HEK293 (cell line): ENCODE measurements around the gene HLA-DOB.

Experiments used
- CTCF ChIA-PET: fragments of 350-600 bp; formaldehyde crosslinking; extraction: SDS; loops from one replicate; lab custom pipeline; 2021; ENCODE audit warnings: antibody characterized with exemption; lab: Yijun Ruan, JAX
- POLR2A ChIA-PET: fragments of 300-600 bp; formaldehyde crosslinking; extraction: SDS; loops from one replicate; lab custom pipeline; 2020; ENCODE audit warnings: antibody characterized with exemption, inconsistent platforms; lab: Yijun Ruan, JAX
- H3K27ac ChIP-seq: fragments of 200-500 bp; sonication (Bioruptor generic); 2 replicates; pipeline ENCODE4 v1.5.1; 2014; ENCODE audit warnings: low read depth, low read length, control low read depth, inconsistent platforms; ENCODE audit errors: extremely low read depth
- H3K36me3 ChIP-seq, 2 experiments: fragments of 200-500 bp in 1 of 2; sonication (Bioruptor generic) in 1 of 2; 1 replicate in 1 of 2; 2 replicates in 1 of 2; pipeline ENCODE4 v1.5.1; 2014 to 2017; ENCODE audit warnings: inconsistent platforms in 2 of 2, low read length in 2 of 2; ENCODE audit not compliant: control insufficient read depth in 2 of 2, insufficient read depth in 1 of 2
- H3K4me1 ChIP-seq: fragments of 200-500 bp; sonication (Bioruptor generic); 2 replicates; pipeline ENCODE4 v1.5.1; 2014; ENCODE audit warnings: mild to moderate bottlenecking, low read length, inconsistent platforms; ENCODE audit not compliant: control insufficient read depth, insufficient read depth
- H3K4me3 ChIP-seq: 2 replicates; pipeline ENCODE4 v1.5.1; 2011; ENCODE audit warnings: low read depth, mild to moderate bottlenecking, control low read depth, low read length, moderate library complexity
- H3K9me3 ChIP-seq: fragments of 200-500 bp; sonication (Bioruptor generic); 2 replicates; pipeline ENCODE4 v1.5.1; 2014; ENCODE audit warnings: low read depth, low read length, inconsistent platforms; ENCODE audit not compliant: control insufficient read depth, insufficient read depth
- EGR2 ChIP-seq: fragments of 450-650 bp; formaldehyde crosslinking; IDR thresholded peaks from 2 replicates; pipeline ENCODE4 v1.5.1; 2016; ENCODE audit warnings: low read depth, missing biosample characterization, missing genetic modification characterization
- GLI4 ChIP-seq: fragments of 450-650 bp; formaldehyde crosslinking; IDR thresholded peaks from 2 replicates; pipeline ENCODE4 v1.5.1; 2016; ENCODE audit warnings: missing biosample characterization, missing genetic modification characterization
- MEIS1 ChIP-seq: sonication (generic); formaldehyde crosslinking; IDR thresholded peaks from 2 replicates; pipeline ENCODE4 v1.8.1; 2022; ENCODE audit warnings: missing genetic modification reagents, mild to moderate bottlenecking, borderline replicate concordance
- SP2 ChIP-seq: fragments of 450-650 bp; formaldehyde crosslinking; IDR thresholded peaks from 2 replicates; pipeline ENCODE4 v1.5.1; 2016; ENCODE audit warnings: missing biosample characterization, missing genetic modification characterization
- ZEB2 ChIP-seq: fragments of 450-650 bp; formaldehyde crosslinking; IDR thresholded peaks from 2 replicates; pipeline ENCODE4 v1.5.1; 2016; ENCODE audit warnings: missing biosample characterization, missing genetic modification characterization
- ZFHX2 ChIP-seq: fragments of 450-650 bp; formaldehyde crosslinking; conservative IDR thresholded peaks from 2 replicates; pipeline ENCODE4 v1.5.1; 2016; ENCODE audit warnings: missing biosample characterization, missing genetic modification characterization
- ZNF114 ChIP-seq: fragments of 450-650 bp; formaldehyde crosslinking; IDR thresholded peaks from 2 replicates; pipeline ENCODE4 v1.5.0; 2017; ENCODE audit warnings: missing biosample characterization, missing genetic modification characterization
- ZNF174 ChIP-seq: fragments of 450-650 bp; formaldehyde crosslinking; IDR thresholded peaks from 2 replicates; pipeline ENCODE4 v1.5.0; 2017; ENCODE audit warnings: missing biosample characterization, mild to moderate bottlenecking, missing genetic modification characterization
- ZNF214 ChIP-seq: fragments of 450-650 bp; formaldehyde crosslinking; IDR thresholded peaks from 2 replicates; pipeline ENCODE4 v1.5.1; 2017; ENCODE audit warnings: missing biosample characterization, mild to moderate bottlenecking, missing genetic modification characterization, borderline replicate concordance
- ZNF239 ChIP-seq: fragments of 450-650 bp; formaldehyde crosslinking; IDR thresholded peaks from 2 replicates; pipeline ENCODE4 v1.5.1; 2016; ENCODE audit warnings: missing biosample characterization, missing genetic modification characterization
- ZNF335 ChIP-seq: fragments of 450-650 bp; formaldehyde crosslinking; conservative IDR thresholded peaks from 2 replicates; pipeline ENCODE4 v1.5.1; 2016; ENCODE audit warnings: missing biosample characterization, missing genetic modification characterization
- ZNF341 ChIP-seq: fragments of 450-650 bp; formaldehyde crosslinking; IDR thresholded peaks from 2 replicates; pipeline ENCODE4; 2016; ENCODE audit warnings: low read depth, missing biosample characterization, missing genetic modification characterization
- ZNF433 ChIP-seq: fragments of 450-650 bp; formaldehyde crosslinking; IDR thresholded peaks from 2 replicates; pipeline ENCODE4 v1.5.1; 2016; ENCODE audit warnings: missing biosample characterization, missing genetic modification characterization, low read depth
- ZNF544 ChIP-seq: fragments of 450-650 bp; formaldehyde crosslinking; IDR thresholded peaks from 2 replicates; pipeline ENCODE4 v1.5.0; 2017; ENCODE audit warnings: missing biosample characterization, missing genetic modification characterization
- ZNF549 ChIP-seq: fragments of 450-650 bp; IDR thresholded peaks from 2 replicates; pipeline ENCODE4 v1.5.1; 2018; ENCODE audit warnings: missing biosample characterization, missing genetic modification characterization, mild to moderate bottlenecking, inconsistent platforms, moderate library complexity
- ZNF624 ChIP-seq: fragments of 450-650 bp; formaldehyde crosslinking; IDR thresholded peaks from 2 replicates; pipeline ENCODE4 v1.5.1; 2017; ENCODE audit warnings: missing biosample characterization, missing genetic modification characterization
- TF ChIP-seq, protein P1 (sequence below): fragments of 450-650 bp; formaldehyde crosslinking; conservative IDR thresholded peaks from 2 replicates; pipeline ENCODE4 v1.5.1; 2016; ENCODE audit warnings: low read depth, missing biosample characterization, missing genetic modification characterization
- TF ChIP-seq, protein P2 (sequence below): fragments of 450-650 bp; formaldehyde crosslinking; IDR thresholded peaks from 2 replicates; pipeline ENCODE4 v1.5.1; 2017; ENCODE audit warnings: missing biosample characterization, missing genetic modification characterization
- TF ChIP-seq, protein P3 (sequence below): fragments of 450-650 bp; formaldehyde crosslinking; IDR thresholded peaks from 2 replicates; pipeline ENCODE4 v1.5.1; 2016; ENCODE audit warnings: missing biosample characterization, missing genetic modification characterization, borderline replicate concordance

The HLA-DOB gene

DNA sequence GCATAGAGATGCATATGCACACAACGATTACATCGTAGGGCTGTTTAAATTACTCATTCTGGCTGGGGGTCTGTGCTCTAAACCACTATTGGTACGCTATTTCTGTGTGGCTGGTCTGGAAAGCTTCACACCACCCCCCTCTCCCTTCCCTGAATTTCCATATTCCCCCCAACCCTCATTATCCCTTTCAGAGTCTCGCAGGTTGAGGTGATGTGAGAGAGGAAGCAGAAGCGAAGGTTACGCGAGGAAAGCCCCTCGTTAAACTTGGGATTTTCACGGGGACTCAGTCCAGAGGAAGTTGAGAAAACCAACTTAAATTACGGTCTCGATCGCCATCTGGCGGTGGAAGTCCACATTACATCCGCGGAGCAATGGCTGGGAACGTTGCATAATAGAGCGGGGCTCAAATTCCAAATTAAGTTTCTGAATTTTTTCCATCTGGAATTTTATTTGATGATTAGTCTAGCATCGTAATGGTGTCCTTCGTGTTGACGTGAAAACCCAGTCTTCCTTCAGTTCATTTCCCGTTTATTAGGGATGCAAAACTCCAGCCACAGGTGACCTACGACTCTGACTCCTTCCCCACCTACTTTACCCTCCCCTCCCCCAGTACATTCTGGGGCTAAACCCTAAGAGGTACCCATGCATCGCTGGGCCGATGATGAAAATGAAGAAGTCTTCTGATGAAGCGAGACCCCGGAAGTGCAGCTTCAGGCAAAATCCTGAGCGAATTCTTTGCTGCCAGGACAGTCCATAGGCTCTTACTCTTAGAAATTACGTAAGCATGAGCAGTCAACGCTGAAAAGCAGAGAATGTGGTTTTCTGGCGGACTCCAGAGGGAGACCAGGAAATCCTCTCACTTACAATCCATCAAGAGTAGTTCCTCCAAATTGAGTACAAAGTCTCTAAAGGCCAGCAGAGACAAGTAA is 19.7 kb downstream of the HLA-DOB start (continued):
- TF ChIP-seq ZEB2 (tag by site-specific recombination) (0 out of 2 replicates have a peak, but pooled peaks have one; percentile 44), ZNF239 (tag by site-specific recombination) (no peak), ZNF335 (tag by site-specific recombination) (0 out of 2 replicates have a peak, but pooled peaks have one; percentile 45), ZNF341 (tag by site-specific recombination) (peak; percentile 68), SP2 (tag by site-specific recombination) (no peak), GLI4 (tag by site-specific recombination) (no peak)
- TF ChIP-seq, protein P1, sequence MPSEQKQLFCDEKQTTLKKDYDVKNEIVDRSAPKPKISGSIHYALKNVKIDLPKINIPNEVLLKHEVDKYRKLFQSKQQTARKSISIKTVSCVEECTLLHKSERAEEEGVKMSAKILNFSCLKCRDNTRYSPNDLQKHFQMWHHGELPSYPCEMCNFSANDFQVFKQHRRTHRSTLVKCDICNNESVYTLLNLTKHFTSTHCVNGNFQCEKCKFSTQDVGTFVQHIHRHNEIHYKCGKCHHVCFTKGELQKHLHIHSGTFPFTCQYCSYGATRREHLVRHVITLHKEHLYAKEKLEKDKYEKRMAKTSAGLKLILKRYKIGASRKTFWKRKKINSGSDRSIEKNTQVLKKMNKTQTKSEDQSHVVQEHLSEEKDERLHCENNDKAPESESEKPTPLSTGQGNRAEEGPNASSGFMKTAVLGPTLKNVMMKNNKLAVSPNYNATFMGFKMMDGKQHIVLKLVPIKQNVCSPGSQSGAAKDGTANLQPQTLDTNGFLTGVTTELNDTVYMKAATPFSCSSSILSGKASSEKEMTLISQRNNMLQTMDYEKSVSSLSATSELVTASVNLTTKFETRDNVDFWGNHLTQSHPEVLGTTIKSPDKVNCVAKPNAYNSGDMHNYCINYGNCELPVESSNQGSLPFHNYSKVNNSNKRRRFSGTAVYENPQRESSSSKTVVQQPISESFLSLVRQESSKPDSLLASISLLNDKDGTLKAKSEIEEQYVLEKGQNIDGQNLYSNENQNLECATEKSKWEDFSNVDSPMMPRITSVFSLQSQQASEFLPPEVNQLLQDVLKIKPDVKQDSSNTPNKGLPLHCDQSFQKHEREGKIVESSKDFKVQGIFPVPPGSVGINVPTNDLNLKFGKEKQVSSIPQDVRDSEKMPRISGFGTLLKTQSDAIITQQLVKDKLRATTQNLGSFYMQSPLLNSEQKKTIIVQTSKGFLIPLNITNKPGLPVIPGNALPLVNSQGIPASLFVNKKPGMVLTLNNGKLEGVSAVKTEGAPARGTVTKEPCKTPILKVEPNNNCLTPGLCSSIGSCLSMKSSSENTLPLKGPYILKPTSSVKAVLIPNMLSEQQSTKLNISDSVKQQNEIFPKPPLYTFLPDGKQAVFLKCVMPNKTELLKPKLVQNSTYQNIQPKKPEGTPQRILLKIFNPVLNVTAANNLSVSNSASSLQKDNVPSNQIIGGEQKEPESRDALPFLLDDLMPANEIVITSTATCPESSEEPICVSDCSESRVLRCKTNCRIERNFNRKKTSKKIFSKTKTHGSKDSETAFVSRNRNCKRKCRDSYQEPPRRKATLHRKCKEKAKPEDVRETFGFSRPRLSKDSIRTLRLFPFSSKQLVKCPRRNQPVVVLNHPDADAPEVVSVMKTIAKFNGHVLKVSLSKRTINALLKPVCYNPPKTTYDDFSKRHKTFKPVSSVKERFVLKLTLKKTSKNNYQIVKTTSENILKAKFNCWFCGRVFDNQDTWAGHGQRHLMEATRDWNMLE (tag by site-specific recombination) = 0 out of 2 replicates have a peak, but pooled peaks have one; percentile 12

DNA sequence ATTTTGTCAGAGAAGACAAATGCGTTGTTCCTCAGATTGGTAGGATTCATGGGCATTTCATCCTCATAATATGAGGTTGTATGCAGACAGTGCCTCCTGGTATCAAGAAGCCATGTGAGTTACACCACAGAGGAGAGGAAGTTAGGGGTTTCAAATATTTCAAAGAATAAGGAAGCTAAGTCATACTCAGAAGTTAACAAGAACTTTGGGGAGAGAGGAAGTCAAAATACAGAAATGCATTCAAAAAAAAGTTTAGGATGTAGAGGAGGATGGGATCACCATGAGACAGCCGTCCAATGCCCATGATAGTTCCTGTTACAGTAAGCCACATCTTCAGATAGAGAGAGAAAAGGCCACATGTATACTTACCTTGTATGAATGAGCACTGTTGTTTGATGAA is 22.3 kb downstream of the HLA-DOB start:
- H3K27ac ChIP-seq = no peak overlapping the region
- no peaks in the 10 kb centered on the region for H3K4me1 ChIP-seq
- H3K4me3 ChIP-seq = no peak overlapping the region
- no peaks in the 10 kb centered on the region for H3K9me3 ChIP-seq
- TF ChIP-seq EGR2 (tag by site-specific recombination) (no peak), ZNF214 (tag by site-specific recombination) (no peak), ZNF433 (tag by site-specific recombination) (no peak), ZNF544 (tag by site-specific recombination) (no peak), ZNF114 (tag by site-specific recombination) (no peak), ZNF174 (tag by site-specific recombination) (no peak), ZNF549 (tag by site-specific recombination) (no peak), ZNF624 (no peak), ZFHX2 (tag by site-specific recombination) (no peak), MEIS1 (CRISPR knock-in tag) (no peak)
- TF ChIP-seq, protein P2, sequence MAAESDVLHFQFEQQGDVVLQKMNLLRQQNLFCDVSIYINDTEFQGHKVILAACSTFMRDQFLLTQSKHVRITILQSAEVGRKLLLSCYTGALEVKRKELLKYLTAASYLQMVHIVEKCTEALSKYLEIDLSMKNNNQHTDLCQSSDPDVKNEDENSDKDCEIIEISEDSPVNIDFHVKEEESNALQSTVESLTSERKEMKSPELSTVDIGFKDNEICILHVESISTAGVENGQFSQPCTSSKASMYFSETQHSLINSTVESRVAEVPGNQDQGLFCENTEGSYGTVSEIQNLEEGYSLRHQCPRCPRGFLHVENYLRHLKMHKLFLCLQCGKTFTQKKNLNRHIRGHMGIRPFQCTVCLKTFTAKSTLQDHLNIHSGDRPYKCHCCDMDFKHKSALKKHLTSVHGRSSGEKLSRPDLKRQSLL (tag by site-specific recombination) = no peak
- TF ChIP-seq, protein P3, sequence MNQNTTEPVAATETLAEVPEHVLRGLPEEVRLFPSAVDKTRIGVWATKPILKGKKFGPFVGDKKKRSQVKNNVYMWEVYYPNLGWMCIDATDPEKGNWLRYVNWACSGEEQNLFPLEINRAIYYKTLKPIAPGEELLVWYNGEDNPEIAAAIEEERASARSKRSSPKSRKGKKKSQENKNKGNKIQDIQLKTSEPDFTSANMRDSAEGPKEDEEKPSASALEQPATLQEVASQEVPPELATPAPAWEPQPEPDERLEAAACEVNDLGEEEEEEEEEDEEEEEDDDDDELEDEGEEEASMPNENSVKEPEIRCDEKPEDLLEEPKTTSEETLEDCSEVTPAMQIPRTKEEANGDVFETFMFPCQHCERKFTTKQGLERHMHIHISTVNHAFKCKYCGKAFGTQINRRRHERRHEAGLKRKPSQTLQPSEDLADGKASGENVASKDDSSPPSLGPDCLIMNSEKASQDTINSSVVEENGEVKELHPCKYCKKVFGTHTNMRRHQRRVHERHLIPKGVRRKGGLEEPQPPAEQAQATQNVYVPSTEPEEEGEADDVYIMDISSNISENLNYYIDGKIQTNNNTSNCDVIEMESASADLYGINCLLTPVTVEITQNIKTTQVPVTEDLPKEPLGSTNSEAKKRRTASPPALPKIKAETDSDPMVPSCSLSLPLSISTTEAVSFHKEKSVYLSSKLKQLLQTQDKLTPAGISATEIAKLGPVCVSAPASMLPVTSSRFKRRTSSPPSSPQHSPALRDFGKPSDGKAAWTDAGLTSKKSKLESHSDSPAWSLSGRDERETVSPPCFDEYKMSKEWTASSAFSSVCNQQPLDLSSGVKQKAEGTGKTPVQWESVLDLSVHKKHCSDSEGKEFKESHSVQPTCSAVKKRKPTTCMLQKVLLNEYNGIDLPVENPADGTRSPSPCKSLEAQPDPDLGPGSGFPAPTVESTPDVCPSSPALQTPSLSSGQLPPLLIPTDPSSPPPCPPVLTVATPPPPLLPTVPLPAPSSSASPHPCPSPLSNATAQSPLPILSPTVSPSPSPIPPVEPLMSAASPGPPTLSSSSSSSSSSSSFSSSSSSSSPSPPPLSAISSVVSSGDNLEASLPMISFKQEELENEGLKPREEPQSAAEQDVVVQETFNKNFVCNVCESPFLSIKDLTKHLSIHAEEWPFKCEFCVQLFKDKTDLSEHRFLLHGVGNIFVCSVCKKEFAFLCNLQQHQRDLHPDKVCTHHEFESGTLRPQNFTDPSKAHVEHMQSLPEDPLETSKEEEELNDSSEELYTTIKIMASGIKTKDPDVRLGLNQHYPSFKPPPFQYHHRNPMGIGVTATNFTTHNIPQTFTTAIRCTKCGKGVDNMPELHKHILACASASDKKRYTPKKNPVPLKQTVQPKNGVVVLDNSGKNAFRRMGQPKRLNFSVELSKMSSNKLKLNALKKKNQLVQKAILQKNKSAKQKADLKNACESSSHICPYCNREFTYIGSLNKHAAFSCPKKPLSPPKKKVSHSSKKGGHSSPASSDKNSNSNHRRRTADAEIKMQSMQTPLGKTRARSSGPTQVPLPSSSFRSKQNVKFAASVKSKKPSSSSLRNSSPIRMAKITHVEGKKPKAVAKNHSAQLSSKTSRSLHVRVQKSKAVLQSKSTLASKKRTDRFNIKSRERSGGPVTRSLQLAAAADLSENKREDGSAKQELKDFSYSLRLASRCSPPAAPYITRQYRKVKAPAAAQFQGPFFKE = no peak
- POLR2A ChIA-PET = no interaction called here
- H3K36me3 ChIP-seq = no peaks in the 10 kb centered on the region
- CTCF ChIA-PET = interaction anchor here (0.6 to 3.3 kb wide), 9 partner anchors 9 to 1168 kb away, joined by 3 to 24 read pairs (median 7); partner anchors contain the start of gene TAP2
